HUES48 (cell line): ENCODE results near the gene XIRP1.

Source experiments
- H3K27ac ChIP-seq: one replicate; pipeline ENCODE4 v1.7.0; 2013; ENCODE audit warnings: low read depth, low read length, inconsistent platforms
- H3K27me3 ChIP-seq: 2 replicates; pipeline ENCODE4 v1.6.1; 2013; ENCODE audit warnings: mild to moderate bottlenecking, low read length; ENCODE audit not compliant: control insufficient read depth, insufficient read depth
- H3K36me3 ChIP-seq: 2 replicates; pipeline ENCODE4 v1.6.1; 2013; ENCODE audit warnings: low read length; ENCODE audit not compliant: control insufficient read depth, insufficient read depth
- H3K4me1 ChIP-seq: 2 replicates; pipeline ENCODE4 v1.6.1; 2013; ENCODE audit warnings: mild to moderate bottlenecking, low read length; ENCODE audit not compliant: control insufficient read depth, insufficient read depth
- H3K4me3 ChIP-seq: 2 replicates; pipeline ENCODE4 v1.5.1; 2013; ENCODE audit warnings: mild to moderate bottlenecking, low read depth, low read length
- H3K9ac ChIP-seq: 2 replicates; pipeline ENCODE4 v1.6.1; 2013; ENCODE audit warnings: mild to moderate bottlenecking, low read depth, low read length, moderate library complexity
- H3K9me3 ChIP-seq: 2 replicates; pipeline ENCODE4 v1.6.1; 2013; ENCODE audit warnings: low read length; ENCODE audit not compliant: control insufficient read depth, insufficient read depth

XIRP1 gene

GRCh38 chr3:39208463-39209055 lies 16.2 kb upstream of the XIRP1 start:
- Histone ChIP-seq H3K36me3 (no peaks in the 10 kb centered on the region), H3K9me3 (no peaks in the 10 kb centered on the region), H3K27ac (peak overlapping the region; percentile 75), H3K4me1 (peaks cover 25% of the 10 kb centered on the region), H3K27me3 (no peaks in the 10 kb centered on the region), H3K4me3 (no peak overlapping the region), H3K9ac (peak overlapping the region; percentile 35; the same call in 1 of the 2 replicates)

GRCh38 chr3:39207361-39208186 lies 15.2 kb upstream of the XIRP1 start:
- peak overlapping the region; percentile 75 for H3K27ac ChIP-seq
- H3K4me3 ChIP-seq = no peak overlapping the region
- no peaks in the 10 kb centered on the region for H3K36me3 ChIP-seq
- H3K4me1 ChIP-seq = peaks cover 23% of the 10 kb centered on the region
- no peak overlapping the region for H3K9ac ChIP-seq
- no peaks in the 10 kb centered on the region for H3K27me3 ChIP-seq
- no peaks in the 10 kb centered on the region for H3K9me3 ChIP-seq

- Histone ChIP-seq H3K27me3 (no peaks in the 10 kb centered on the region), H3K4me3 (no peak overlapping the region), H3K9me3 (no peaks in the 10 kb centered on the region), H3K9ac (no peak overlapping the region), H3K27ac (no peak overlapping the region), H3K4me1 (peaks cover 15% of the 10 kb centered on the region), H3K36me3 (no peaks in the 10 kb centered on the region)
Observed at GRCh38 chr3:39205919-39206516, 13.6 kb upstream of the XIRP1 start.

GRCh38 chr3:39205131-39205530 lies 12.7 kb upstream of the XIRP1 start:
- no peaks in the 10 kb centered on the region for H3K9me3 ChIP-seq
- no peak overlapping the region for H3K9ac ChIP-seq
- H3K27ac ChIP-seq = no peak overlapping the region
- no peak overlapping the region for H3K4me3 ChIP-seq
- no peaks in the 10 kb centered on the region for H3K36me3 ChIP-seq
- H3K4me1 ChIP-seq = peaks cover 9% of the 10 kb centered on the region
- H3K27me3 ChIP-seq = no peaks in the 10 kb centered on the region

GRCh38 chr3:39203860-39204259 lies 11.5 kb upstream of the XIRP1 start:
- no peak overlapping the region for H3K4me3 ChIP-seq
- H3K36me3 ChIP-seq = no peaks in the 10 kb centered on the region
- H3K27ac ChIP-seq = no peak overlapping the region
- H3K9me3 ChIP-seq = no peaks in the 10 kb centered on the region
- H3K9ac ChIP-seq = no peak overlapping the region
- H3K4me1 ChIP-seq = peaks cover 9% of the 10 kb centered on the region
- no peaks in the 10 kb centered on the region for H3K27me3 ChIP-seq

- H3K4me1 ChIP-seq = peaks cover 8% of the 10 kb centered on the region
- no peak overlapping the region for H3K4me3 ChIP-seq
- no peaks in the 10 kb centered on the region for H3K9me3 ChIP-seq
- H3K36me3 ChIP-seq = no peaks in the 10 kb centered on the region
- no peak overlapping the region for H3K27ac ChIP-seq
- no peaks in the 10 kb centered on the region for H3K27me3 ChIP-seq
- no peak overlapping the region for H3K9ac ChIP-seq
Observed at GRCh38 chr3:39203402-39203801, 11.0 kb upstream of the XIRP1 start.

- Histone ChIP-seq H3K4me1 (no peaks in the 10 kb centered on the region), H3K27ac (no peak overlapping the region), H3K9ac (no peak overlapping the region), H3K4me3 (no peak overlapping the region), H3K36me3 (no peaks in the 10 kb centered on the region), H3K9me3 (no peaks in the 10 kb centered on the region), H3K27me3 (no peaks in the 10 kb centered on the region)
Observed at GRCh38 chr3:39202094-39202493, 9.7 kb upstream of the XIRP1 start.

- no peak overlapping the region for H3K27ac ChIP-seq
- H3K36me3 ChIP-seq = no peaks in the 10 kb centered on the region
- H3K9ac ChIP-seq = no peak overlapping the region
- no peaks in the 10 kb centered on the region for H3K4me1 ChIP-seq
- H3K4me3 ChIP-seq = no peak overlapping the region
- H3K27me3 ChIP-seq = no peaks in the 10 kb centered on the region
- no peaks in the 10 kb centered on the region for H3K9me3 ChIP-seq
Observed at GRCh38 chr3:39196671-39197356, 4.4 kb upstream of the XIRP1 start.

- Histone ChIP-seq H3K9ac (no peak overlapping the region), H3K27me3 (no peaks in the 10 kb centered on the region), H3K36me3 (no peaks in the 10 kb centered on the region), H3K4me3 (no peak overlapping the region), H3K9me3 (no peaks in the 10 kb centered on the region), H3K27ac (no peak overlapping the region), H3K4me1 (no peaks in the 10 kb centered on the region)
Observed at GRCh38 chr3:39196034-39196433, 3.6 kb upstream of the XIRP1 start.

GRCh38 chr3:39193391-39193790 lies 996 bp upstream of the XIRP1 start:
- Histone ChIP-seq H3K27me3 (no peaks in the 10 kb centered on the region), H3K4me1 (no peaks in the 10 kb centered on the region), H3K27ac (no peak overlapping the region), H3K9me3 (no peaks in the 10 kb centered on the region), H3K9ac (no peak overlapping the region), H3K36me3 (no peaks in the 10 kb centered on the region), H3K4me3 (no peak overlapping the region)

GRCh38 chr3:39191773-39192172 lies 622 bp downstream of the XIRP1 start:
- Histone ChIP-seq H3K36me3 (no peaks in the 10 kb centered on the region), H3K27ac (no peak overlapping the region), H3K27me3 (no peaks in the 10 kb centered on the region), H3K9ac (no peak overlapping the region), H3K4me3 (no peak overlapping the region), H3K4me1 (no peaks in the 10 kb centered on the region), H3K9me3 (no peaks in the 10 kb centered on the region)
